ENCODE measurements around the gene CCDC50. TPM values are rescaled to one million over a fixed set of nuclear protein-coding genes. Genes with fewer than 3 reads are reported as not detected.

Gene CCDC50
- polyA plus RNA-seq, 1 donor (not counting 4 experiments of a cell fraction or from before 2014, with no cell fraction given): 54.8 TPM

DNA sequence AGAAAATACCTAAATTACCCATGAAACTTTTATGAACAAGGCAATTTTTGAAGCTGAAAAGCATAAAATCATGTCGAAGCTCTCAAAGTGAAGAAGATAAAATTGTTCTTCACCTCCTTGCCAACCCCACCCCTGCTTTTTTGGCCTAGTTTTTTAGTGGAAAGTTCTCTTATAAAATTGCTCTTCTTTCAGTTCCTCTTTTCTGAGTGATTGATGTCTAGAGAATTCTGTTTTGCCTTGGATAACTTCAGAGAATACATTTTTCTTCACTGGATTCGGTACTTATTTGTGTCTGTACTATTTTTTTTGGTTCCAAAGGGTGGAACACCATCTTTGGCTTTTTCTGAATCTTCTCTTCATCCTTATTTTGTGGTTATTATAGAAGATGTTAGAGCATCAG lies 106.8 kb downstream of the CCDC50 start:
- Histone ChIP-seq H3K27me3 (ENCODE audit: control insufficient read depth, extremely low read depth, insufficient read depth, low read length) (no peaks in the 10 kb centered on the region), H3K9ac (ENCODE audit: control insufficient read depth, extremely low read depth, insufficient read depth, low read length) (no peak overlapping the region), H4K20me1 (ENCODE audit: control insufficient read depth, extremely low read depth, insufficient read depth, low read length) (no peaks in the 10 kb centered on the region), H2AFZ (ENCODE audit: control insufficient read depth, low read length) (no peak overlapping the region), H3K4me1 (ENCODE audit: control insufficient read depth, extremely low read depth, insufficient read depth, low read length) (no peaks in the 10 kb centered on the region), H3K9me1 (ENCODE audit: control insufficient read depth, extremely low read depth, insufficient read depth, low read length) (no peaks in the 10 kb centered on the region), H3K27ac (ENCODE audit: control insufficient read depth, insufficient read depth, low read length) (no peak overlapping the region), H3K36me3 (ENCODE audit: control insufficient read depth in 2 of 2, extremely low read depth in 1 of 2, insufficient read depth in 2 of 2, low read length in 2 of 2) (no peaks in the 10 kb centered on the region), H3K79me2 (ENCODE audit: control insufficient read depth, insufficient read depth, low read length) (no peaks in the 10 kb centered on the region), H3K9me3 (ENCODE audit: control insufficient read depth, low read depth, low read length) (no peaks in the 10 kb centered on the region), H3K4me3 (ENCODE audit: control insufficient read depth in 2 of 3, extremely low read depth in 1 of 3, insufficient read depth in 2 of 3, low read depth in 1 of 3, low read length in 3 of 3) (no peak overlapping the region), H3K4me2 (ENCODE audit: control insufficient read depth, extremely low read depth, insufficient read depth, low read depth, low read length) (no peak overlapping the region)
- dilution Hi-C loops (cut with MboI; ENCODE audit: extremely low pct_ligation_motif_present, low sequenced_read_pairs): no loop called here
- DNase-seq (ENCODE audit: low read depth, low spot score) (no peak), FAIRE-seq (no peak)
- no peak for TF ChIP-seq EZH2 (IDR thresholded peaks at IDR 0.05; ENCODE audit: low read length)
- TF ChIP-seq, protein P1, sequence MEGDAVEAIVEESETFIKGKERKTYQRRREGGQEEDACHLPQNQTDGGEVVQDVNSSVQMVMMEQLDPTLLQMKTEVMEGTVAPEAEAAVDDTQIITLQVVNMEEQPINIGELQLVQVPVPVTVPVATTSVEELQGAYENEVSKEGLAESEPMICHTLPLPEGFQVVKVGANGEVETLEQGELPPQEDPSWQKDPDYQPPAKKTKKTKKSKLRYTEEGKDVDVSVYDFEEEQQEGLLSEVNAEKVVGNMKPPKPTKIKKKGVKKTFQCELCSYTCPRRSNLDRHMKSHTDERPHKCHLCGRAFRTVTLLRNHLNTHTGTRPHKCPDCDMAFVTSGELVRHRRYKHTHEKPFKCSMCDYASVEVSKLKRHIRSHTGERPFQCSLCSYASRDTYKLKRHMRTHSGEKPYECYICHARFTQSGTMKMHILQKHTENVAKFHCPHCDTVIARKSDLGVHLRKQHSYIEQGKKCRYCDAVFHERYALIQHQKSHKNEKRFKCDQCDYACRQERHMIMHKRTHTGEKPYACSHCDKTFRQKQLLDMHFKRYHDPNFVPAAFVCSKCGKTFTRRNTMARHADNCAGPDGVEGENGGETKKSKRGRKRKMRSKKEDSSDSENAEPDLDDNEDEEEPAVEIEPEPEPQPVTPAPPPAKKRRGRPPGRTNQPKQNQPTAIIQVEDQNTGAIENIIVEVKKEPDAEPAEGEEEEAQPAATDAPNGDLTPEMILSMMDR (optimal IDR thresholded peaks at IDR 0.05 in 1 of 3, IDR thresholded peaks at IDR 0.05 in 1 of 3, conservative IDR thresholded peaks at IDR 0.05 in 1 of 3; ENCODE audit: extremely low read depth in 1 of 3, insufficient read depth in 2 of 3, low read length in 3 of 3): no peak

DNA sequence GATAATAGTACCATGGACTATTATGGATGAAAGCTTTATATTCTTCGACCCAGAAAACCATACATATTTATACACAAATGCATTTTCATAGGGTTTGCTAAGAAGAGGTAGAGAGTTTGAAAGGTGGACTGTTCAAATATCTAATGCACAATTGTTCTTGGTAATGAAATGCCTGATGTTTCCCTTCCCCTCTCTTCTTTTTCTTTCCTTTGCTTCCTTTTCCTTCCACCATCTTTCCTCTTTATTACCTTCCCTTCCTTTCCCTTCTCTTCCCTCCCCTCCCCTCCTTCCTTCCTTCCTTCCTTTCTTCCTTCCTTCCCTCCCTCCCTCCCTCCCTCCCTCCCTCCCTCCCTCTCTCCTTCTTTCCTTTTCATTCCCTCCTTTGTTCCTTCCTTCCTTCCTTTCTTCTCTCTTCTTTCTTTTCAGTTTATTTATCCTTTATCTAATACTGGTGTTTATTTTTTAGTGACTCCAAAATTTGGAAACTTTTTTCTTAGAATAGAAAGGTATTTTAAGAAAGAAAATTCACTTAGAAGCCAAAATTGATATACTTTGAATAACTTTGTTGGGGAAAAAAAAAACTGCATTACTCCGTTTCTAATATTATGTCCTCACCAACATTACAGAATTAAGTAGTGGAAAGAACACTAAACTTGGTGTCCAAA lies 109.1 kb downstream of the CCDC50 start:
- Histone ChIP-seq H3K9me1 (ENCODE audit: control insufficient read depth, extremely low read depth, insufficient read depth, low read length) (no peaks in the 10 kb centered on the region), H3K4me3 (ENCODE audit: control insufficient read depth in 2 of 3, extremely low read depth in 1 of 3, insufficient read depth in 2 of 3, low read depth in 1 of 3, low read length in 3 of 3) (no peak overlapping the region), H3K36me3 (ENCODE audit: control insufficient read depth in 2 of 2, extremely low read depth in 1 of 2, insufficient read depth in 2 of 2, low read length in 2 of 2) (no peaks in the 10 kb centered on the region), H3K9ac (ENCODE audit: control insufficient read depth, extremely low read depth, insufficient read depth, low read length) (no peak overlapping the region), H4K20me1 (ENCODE audit: control insufficient read depth, extremely low read depth, insufficient read depth, low read length) (no peaks in the 10 kb centered on the region), H3K4me2 (ENCODE audit: control insufficient read depth, extremely low read depth, insufficient read depth, low read depth, low read length) (no peak overlapping the region), H3K27me3 (ENCODE audit: control insufficient read depth, extremely low read depth, insufficient read depth, low read length) (no peaks in the 10 kb centered on the region), H3K4me1 (ENCODE audit: control insufficient read depth, extremely low read depth, insufficient read depth, low read length) (no peaks in the 10 kb centered on the region), H3K27ac (ENCODE audit: control insufficient read depth, insufficient read depth, low read length) (no peak overlapping the region), H3K9me3 (ENCODE audit: control insufficient read depth, low read depth, low read length) (no peaks in the 10 kb centered on the region), H3K79me2 (ENCODE audit: control insufficient read depth, insufficient read depth, low read length) (no peaks in the 10 kb centered on the region), H2AFZ (ENCODE audit: control insufficient read depth, low read length) (no peak overlapping the region)
- dilution Hi-C loops (cut with MboI; ENCODE audit: extremely low pct_ligation_motif_present, low sequenced_read_pairs): no loop called here
- FAIRE-seq: no peak
- no peak for TF ChIP-seq EZH2 (IDR thresholded peaks at IDR 0.05; ENCODE audit: low read length)
- TF ChIP-seq, protein P1 (optimal IDR thresholded peaks at IDR 0.05 in 1 of 3, IDR thresholded peaks at IDR 0.05 in 1 of 3, conservative IDR thresholded peaks at IDR 0.05 in 1 of 3; ENCODE audit: extremely low read depth in 1 of 3, insufficient read depth in 2 of 3, low read length in 3 of 3): no peak
- no peak for DNase-seq (ENCODE audit: low read depth, low spot score)
